ENCODE measurements around the gene ARHGAP12.

- TF ChIP-seq CTCF (IDR thresholded peaks at IDR 0.05) (no peak), EZH2 (IDR thresholded peaks at IDR 0.05) (no peak)
Observed at GRCh38 chr10:31878486-31878885, 50.1 kb downstream of the ARHGAP12 start.

Data from neural progenitor cell (in vitro differentiated cells).